Left ventricle myocardium superior (tissue), 1 donor: ENCODE results near the gene TNFRSF17. TPM values are rescaled to one million over a fixed set of nuclear protein-coding genes. Genes with fewer than 3 reads are reported as not detected.
"Not testable (repeated sequence)": the region's sequence is repeated elsewhere in the genome, so short reads cannot be mapped to it uniquely, and the experiment has no call there.

Experiments
- ATAC-seq: fragments of 200-7000 bp; cut with Tn5 transposase; one replicate; pipeline ENCODE4 v1.9.1; 2020; ENCODE audit warnings: mild to moderate bottlenecking, moderate library complexity
- DNase-seq: peaks from one replicate; pipeline ENCODE4 v3.0.0-alpha.2; 2020
- intact Hi-C: fragments of 100-400 bp; cut with micrococcal nuclease; formaldehyde crosslinking; loops from one replicate; pipeline ENCODE4 v1.11.0; 2022
- long read RNA-seq: library from polyadenylated mRNA; unstranded; transcript quantifications from one replicate; pipeline ENCODE4 v2.0.0, GENCODE V29; 2021
- total RNA-seq: library from RNA; stranded (reverse); fragmentation: NEBNext Ultra II Directional; extraction: Animal tissue kit (Norgen Biotek cat#: 25700); gene quantifications from one replicate; pipeline ENCODE4 v1.2.1, GENCODE V29; 2021
- donor health status: DM: no; HTN: yes; CAD: no; lungs with severe emphysema.

TNFRSF17 gene
- not detected for total RNA-seq
- long read RNA-seq: 0 reads

- intact Hi-C loops: no loop called here
- ATAC-seq (no peak), DNase-seq (no peak)
Measured at GRCh38 chr16:11964761-11965551, at the start of gene TNFRSF17. TSS of gene TNFRSF17 (plus strand) at chr16:11965210. CDS start at chr16:11965325, 115 bp downstream.

GRCh38 chr16:11915644-11916523 is 49.1 kb upstream of the TNFRSF17 start, which contains the start of gene GSPT1:
TSS of gene GSPT1 (minus strand) at chr16:11915956. CDS start at chr16:11915720, 236 bp downstream.
- ATAC-seq (peak; percentile 97), DNase-seq (peak; percentile 100)
- intact Hi-C loops: no loop called here

GRCh38 chr16:11916524-11917285 is 48.3 kb upstream of the TNFRSF17 start:
- DNase-seq: no peak
- intact Hi-C loops: no loop called here
- no peak for ATAC-seq

GRCh38 chr16:11924046-11924445 is 41.0 kb upstream of the TNFRSF17 start:
- ATAC-seq, intact Hi-C loops, DNase-seq: not testable (repeated sequence)

- ATAC-seq, DNase-seq, intact Hi-C loops: not testable (repeated sequence)
Measured at GRCh38 chr16:11927350-11927749, 37.7 kb upstream of the TNFRSF17 start.

DNA sequence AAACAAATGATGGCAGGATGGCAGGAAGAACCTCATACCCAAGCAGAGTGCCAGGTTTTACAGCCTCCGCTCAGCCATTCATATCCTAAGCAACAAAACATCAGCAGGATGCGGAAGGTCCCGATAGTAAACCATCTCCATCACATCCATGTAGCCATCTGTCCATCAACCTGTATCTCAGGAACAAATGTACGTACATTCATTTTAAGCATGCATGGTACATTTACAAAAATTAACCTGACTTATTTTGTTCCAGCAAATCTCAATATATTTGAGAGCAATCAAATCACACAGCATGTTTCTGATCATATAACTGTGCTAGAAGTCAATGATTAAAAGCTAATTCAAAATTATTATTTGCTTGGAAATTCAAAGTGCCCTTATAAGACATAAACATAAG is 23.1 kb upstream of the TNFRSF17 start, which contains the start of gene NPIPB2:
Gene NPIPB2, minus strand, starts transcription at position 101 of the 400 bp plus-strand sequence. Its CDS starts 0 bp downstream, at position 101.
- ATAC-seq, DNase-seq, intact Hi-C loops: not testable (repeated sequence)

DNA sequence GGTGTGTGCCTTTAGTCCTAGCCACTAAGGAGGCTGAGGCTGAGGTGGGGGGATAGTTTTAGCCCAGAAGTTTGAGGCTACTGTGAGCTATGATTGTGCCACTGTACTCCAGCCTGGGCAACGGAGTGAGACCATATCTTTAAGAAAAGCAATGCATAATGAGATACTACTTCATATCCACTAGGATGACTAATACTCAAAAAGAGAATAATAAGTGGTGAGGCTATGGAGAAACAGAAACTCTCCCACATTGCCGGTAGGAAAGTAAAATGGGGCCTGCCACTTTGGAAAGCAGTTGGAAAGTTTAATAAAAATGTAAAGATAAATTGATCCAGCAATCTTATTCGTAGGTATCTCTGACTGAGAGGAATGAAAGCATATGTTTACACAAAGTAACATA is 18.6 kb upstream of the TNFRSF17 start:
- intact Hi-C loops: no loop called here
- no peak for ATAC-seq
- DNase-seq: no peak

DNA sequence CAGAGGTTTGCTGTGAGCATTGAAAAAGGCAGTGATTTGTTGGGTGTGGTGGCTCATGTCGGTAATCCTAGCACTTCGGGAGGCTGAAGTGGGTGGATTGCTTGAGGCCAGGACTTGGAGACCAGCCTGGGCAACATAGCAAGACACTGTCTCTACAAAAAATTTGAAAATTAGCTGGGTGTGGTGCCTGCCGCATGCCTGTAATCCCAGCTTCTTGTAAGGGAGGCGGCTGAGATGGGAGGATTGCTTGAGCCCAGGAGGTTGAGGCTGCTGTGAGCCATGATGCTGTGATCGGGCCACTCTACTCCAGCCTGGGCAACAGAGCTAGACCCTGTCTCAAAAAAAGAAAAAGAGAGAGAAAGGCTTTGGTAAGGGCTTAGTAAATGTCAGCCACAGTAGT is 16.2 kb upstream of the TNFRSF17 start:
- intact Hi-C loops: no loop called here
- ATAC-seq: no peak
- DNase-seq: no peak

GRCh38 chr16:11949527-11949926 is 15.5 kb upstream of the TNFRSF17 start:
- no peak for DNase-seq
- intact Hi-C loops: no loop called here
- peak; percentile 76 for ATAC-seq

GRCh38 chr16:11950388-11950787 is 14.6 kb upstream of the TNFRSF17 start:
- DNase-seq (no peak), ATAC-seq (no peak)
- intact Hi-C loops: no loop called here

DNA sequence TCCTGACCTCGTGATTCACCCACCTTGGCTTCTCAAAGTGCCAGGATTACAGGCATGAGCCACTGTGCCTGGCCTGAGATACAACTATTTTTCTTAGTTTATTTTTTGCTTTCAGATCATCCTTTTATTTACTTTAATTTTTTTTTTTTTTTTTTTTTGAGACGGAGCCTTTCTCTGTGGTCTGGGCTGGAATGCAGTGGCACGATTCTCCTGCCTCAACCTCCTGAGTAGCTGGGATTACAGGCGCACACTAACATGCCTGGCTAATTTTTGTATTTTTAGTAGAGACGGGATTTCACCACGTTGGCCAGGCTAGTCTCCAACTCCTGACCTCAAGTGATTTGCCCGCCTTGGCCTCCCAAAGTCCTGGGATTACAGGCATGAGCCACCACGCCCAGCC is 11.4 kb upstream of the TNFRSF17 start:
- ATAC-seq, intact Hi-C loops, DNase-seq: not testable (repeated sequence)

- ATAC-seq (no peak), DNase-seq (no peak)
- intact Hi-C loops: no loop called here
Measured at GRCh38 chr16:11955713-11956123, 9.3 kb upstream of the TNFRSF17 start.

GRCh38 chr16:11956558-11956957 is 8.5 kb upstream of the TNFRSF17 start:
- intact Hi-C loops: no loop called here
- DNase-seq (no peak), ATAC-seq (no peak)

DNA sequence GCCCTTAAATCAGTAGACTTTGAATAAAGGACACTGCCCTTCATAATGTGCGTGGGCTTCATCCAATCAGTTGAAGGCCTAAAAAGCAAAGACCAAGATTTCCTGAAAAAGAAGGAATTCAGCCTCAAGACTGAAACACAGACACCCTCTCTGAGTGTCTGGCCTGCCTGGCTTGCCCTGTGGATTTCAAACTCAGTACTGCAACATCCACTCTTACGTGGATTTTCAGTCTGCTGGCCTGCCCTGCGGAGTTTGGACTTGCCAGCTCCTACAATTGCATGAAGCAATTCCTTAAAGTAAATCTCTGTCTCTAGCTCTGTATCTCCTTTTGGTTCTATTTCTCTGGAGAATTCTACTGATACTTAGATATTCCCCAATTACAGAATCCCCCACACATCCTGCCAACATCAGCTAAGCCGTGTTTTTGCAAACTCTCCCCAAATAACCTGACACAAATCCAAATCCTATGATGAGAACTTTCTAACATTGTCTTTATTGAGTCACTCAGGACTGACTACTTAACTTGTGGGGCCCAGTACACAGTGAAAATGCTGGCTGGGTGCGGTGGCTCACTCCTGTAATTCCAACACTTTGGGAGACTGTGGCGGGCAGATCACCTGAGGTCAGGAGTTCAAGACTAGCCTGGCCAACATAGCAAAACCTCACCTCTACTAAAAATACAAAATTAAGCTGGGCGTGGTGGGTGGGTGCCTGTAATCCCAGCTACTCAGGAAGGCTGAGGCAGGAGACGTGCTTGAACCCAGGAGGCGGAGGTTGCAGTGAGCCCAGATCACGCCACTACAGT is 7.2 kb upstream of the TNFRSF17 start:
- DNase-seq (no peak), ATAC-seq (no peak)
- intact Hi-C loops: no loop called here

DNA sequence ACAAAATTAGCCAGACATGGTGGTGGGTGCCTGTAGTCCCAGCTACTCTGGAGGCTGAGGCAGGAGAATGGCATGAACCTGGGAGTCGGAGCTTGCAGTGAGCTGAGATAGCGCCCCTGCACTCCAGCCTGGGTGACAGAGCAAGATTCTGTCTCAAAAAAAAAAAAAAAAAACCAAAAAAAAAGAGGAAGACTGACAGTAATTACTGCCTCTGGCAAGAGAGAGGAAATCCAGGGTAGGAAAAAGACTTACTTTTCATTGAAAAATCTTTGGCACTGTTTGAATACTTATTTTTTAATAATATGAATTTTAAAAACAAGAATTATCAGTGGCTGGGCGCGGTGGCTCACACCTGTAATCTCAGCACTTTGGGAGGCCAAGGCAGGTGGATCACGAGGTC is 2.6 kb upstream of the TNFRSF17 start:
- intact Hi-C loops, DNase-seq, ATAC-seq: not testable (repeated sequence)

GRCh38 chr16:11962978-11963377 is 2.0 kb upstream of the TNFRSF17 start:
- DNase-seq, intact Hi-C loops, ATAC-seq: not testable (repeated sequence)

GRCh38 chr16:11963706-11964105 is 1.3 kb upstream of the TNFRSF17 start:
- no peak for ATAC-seq
- DNase-seq: no peak
- intact Hi-C loops: no loop called here

GRCh38 chr16:11966173-11966572 is 1.2 kb downstream of the TNFRSF17 start:
- ATAC-seq (no peak), DNase-seq (no peak)
- intact Hi-C loops: no loop called here
